ENCODE results near the gene TRAPPC3. TPM values are rescaled to one million over a fixed set of nuclear protein-coding genes. Genes with fewer than 3 reads are reported as not detected.

The TRAPPC3 gene
- total RNA-seq, 1 donor from 2014 or later, result 50.7 TPM

- peaks cover 24% of the 10 kb centered on the region for H3K27me3 Mint-ChIP-seq (ENCODE audit: unreplicated experiment)
- H3K9me3 Mint-ChIP-seq (ENCODE audit: unreplicated experiment), result no peaks in the 10 kb centered on the region
- H3K27ac Mint-ChIP-seq (ENCODE audit: unreplicated experiment), result no peak overlapping the region
- DNase-seq (ENCODE audit: low spot score), result no peak
- no peak for TF ChIP-seq CTCF (IDR thresholded peaks at IDR 0.05; ENCODE audit: unreplicated experiment)
- H3K36me3 Mint-ChIP-seq (ENCODE audit: low read depth, unreplicated experiment), result peaks cover 3% of the 10 kb centered on the region
- H3K4me1 Mint-ChIP-seq (ENCODE audit: unreplicated experiment), result peaks cover 9% of the 10 kb centered on the region
- no peak overlapping the region for H3K4me3 Mint-ChIP-seq (ENCODE audit: unreplicated experiment)
Measured at GRCh38 chr1:36122062-36123030, 26.9 kb downstream of the TRAPPC3 start.

GRCh38 chr1:36119456-36119855, 29.8 kb downstream of the TRAPPC3 start:
- no peak overlapping the region for H3K4me3 Mint-ChIP-seq (ENCODE audit: unreplicated experiment)
- no peak overlapping the region for H3K27ac Mint-ChIP-seq (ENCODE audit: unreplicated experiment)
- H3K4me1 Mint-ChIP-seq (ENCODE audit: unreplicated experiment), result peaks cover 3% of the 10 kb centered on the region
- peaks cover 14% of the 10 kb centered on the region for H3K27me3 Mint-ChIP-seq (ENCODE audit: unreplicated experiment)
- H3K9me3 Mint-ChIP-seq (ENCODE audit: unreplicated experiment), result no peaks in the 10 kb centered on the region
- no peak for DNase-seq (ENCODE audit: low spot score)
- peaks cover 3% of the 10 kb centered on the region for H3K36me3 Mint-ChIP-seq (ENCODE audit: low read depth, unreplicated experiment)
- TF ChIP-seq CTCF (IDR thresholded peaks at IDR 0.05; ENCODE audit: unreplicated experiment), result no peak

- no peak for DNase-seq (ENCODE audit: low spot score)
- Mint-ChIP-seq H3K4me3 (ENCODE audit: unreplicated experiment) (no peak overlapping the region), H3K27me3 (ENCODE audit: unreplicated experiment) (peaks cover 11% of the 10 kb centered on the region), H3K27ac (ENCODE audit: unreplicated experiment) (no peak overlapping the region), H3K36me3 (ENCODE audit: low read depth, unreplicated experiment) (peaks cover 3% of the 10 kb centered on the region), H3K9me3 (ENCODE audit: unreplicated experiment) (no peaks in the 10 kb centered on the region), H3K4me1 (ENCODE audit: unreplicated experiment) (peaks cover 3% of the 10 kb centered on the region)
- no peak for TF ChIP-seq CTCF (IDR thresholded peaks at IDR 0.05; ENCODE audit: unreplicated experiment)
Measured at GRCh38 chr1:36118447-36119204, 30.7 kb downstream of the TRAPPC3 start.

DNA sequence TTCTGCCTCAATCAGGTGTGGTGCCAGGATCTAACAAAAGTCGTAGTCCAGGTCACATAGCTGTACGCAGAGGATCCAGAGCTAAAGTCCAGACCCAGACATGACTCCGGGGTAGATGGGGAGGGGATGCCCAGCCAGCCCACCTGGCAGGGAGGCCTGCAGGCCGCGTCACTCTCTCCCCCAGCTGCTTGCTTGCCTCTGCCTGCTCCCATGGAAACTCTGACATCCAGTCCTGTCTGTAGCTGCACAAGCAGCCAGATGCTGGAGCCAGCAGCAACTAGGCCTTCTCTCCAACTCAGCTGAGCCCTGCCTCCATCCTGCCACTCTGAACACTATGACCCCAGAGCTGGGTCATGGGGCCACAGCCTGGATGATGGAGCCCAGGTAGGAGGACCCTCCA, 32.4 kb downstream of the TRAPPC3 start:
- Mint-ChIP-seq H3K4me3 (ENCODE audit: unreplicated experiment) (no peak overlapping the region), H3K27ac (ENCODE audit: unreplicated experiment) (no peak overlapping the region), H3K9me3 (ENCODE audit: unreplicated experiment) (no peaks in the 10 kb centered on the region), H3K27me3 (ENCODE audit: unreplicated experiment) (peaks cover 12% of the 10 kb centered on the region), H3K4me1 (ENCODE audit: unreplicated experiment) (no peaks in the 10 kb centered on the region), H3K36me3 (ENCODE audit: low read depth, unreplicated experiment) (peaks cover 3% of the 10 kb centered on the region)
- no peak for DNase-seq (ENCODE audit: low spot score)
- no peak for TF ChIP-seq CTCF (IDR thresholded peaks at IDR 0.05; ENCODE audit: unreplicated experiment)
